GM18858 (cell line): Measurements from ENCODE around the gene CDAN1.

Experiments
- ATAC-seq: cut with Tn5 transposase; IDR thresholded peaks from one replicate; pipeline ENCODE4 v1.9.1; 2021; ENCODE audit not compliant: unreplicated experiment

Gene CDAN1

GRCh38 chr15:42735382-42736165 is 1.4 kb downstream of the CDAN1 start:
- no peak for ATAC-seq

- no peak for ATAC-seq
Observed at GRCh38 chr15:42734076-42734672, 2.8 kb downstream of the CDAN1 start.

GRCh38 chr15:42733027-42733426 is 3.9 kb downstream of the CDAN1 start:
- no peak for ATAC-seq

GRCh38 chr15:42732095-42732827 is 4.7 kb downstream of the CDAN1 start:
- no peak for ATAC-seq

GRCh38 chr15:42731461-42731860 is 5.5 kb downstream of the CDAN1 start:
- ATAC-seq, result no peak

- ATAC-seq, result no peak
Observed at GRCh38 chr15:42730536-42730935, 6.4 kb downstream of the CDAN1 start.

- ATAC-seq, result no peak
Observed at GRCh38 chr15:42730135-42730534, 6.8 kb downstream of the CDAN1 start.

GRCh38 chr15:42729409-42729808 is 7.5 kb downstream of the CDAN1 start:
- no peak for ATAC-seq

- ATAC-seq, result no peak
Observed at GRCh38 chr15:42728972-42729371, 8.0 kb downstream of the CDAN1 start.

- no peak for ATAC-seq
Observed at GRCh38 chr15:42728560-42728959, 8.4 kb downstream of the CDAN1 start.

GRCh38 chr15:42727750-42728381 is 9.1 kb downstream of the CDAN1 start:
- ATAC-seq, result no peak

- no peak for ATAC-seq
Observed at GRCh38 chr15:42726114-42726513, 10.8 kb downstream of the CDAN1 start.

GRCh38 chr15:42725331-42725903 is 11.5 kb downstream of the CDAN1 start:
- no peak for ATAC-seq

GRCh38 chr15:42724276-42724675 is 12.7 kb downstream of the CDAN1 start:
- no peak for ATAC-seq

GRCh38 chr15:42723068-42723467 is 13.9 kb downstream of the CDAN1 start:
- ATAC-seq, result no peak

GRCh38 chr15:42721916-42722315 is 15.0 kb downstream of the CDAN1 start:
- no peak for ATAC-seq

- ATAC-seq, result no peak
Observed at GRCh38 chr15:42721016-42721415, 15.9 kb downstream of the CDAN1 start.

GRCh38 chr15:42720071-42720470 is 16.9 kb downstream of the CDAN1 start:
- ATAC-seq, result no peak

GRCh38 chr15:42719043-42719442 is 17.9 kb downstream of the CDAN1 start:
- no peak for ATAC-seq

- ATAC-seq, result no peak
Observed at GRCh38 chr15:42716626-42717025, 20.3 kb downstream of the CDAN1 start.

GRCh38 chr15:42716125-42716524 is 20.8 kb downstream of the CDAN1 start:
- ATAC-seq, result no peak
